ENCODE measurements around the gene PLB1.
"Not testable (repeated sequence)": the region's sequence is repeated elsewhere in the genome, so short reads cannot be mapped to it uniquely, and the experiment has no call there.

PLB1 gene

GRCh38 chr2:28465148-28465885 lies 30.5 kb upstream of the PLB1 start:
- no peak for DNase-seq (ENCODE audit: low read depth in 2 of 2)

GRCh38 chr2:28469304-28469703 lies 26.6 kb upstream of the PLB1 start:
- no peak for DNase-seq (ENCODE audit: low read depth in 2 of 2)

- DNase-seq (ENCODE audit: low read depth in 2 of 2): no peak
Measured at GRCh38 chr2:28469947-28470535, 25.8 kb upstream of the PLB1 start.

- DNase-seq (ENCODE audit: low read depth in 2 of 2): no peak
Measured at GRCh38 chr2:28470759-28471158, 25.1 kb upstream of the PLB1 start.

- DNase-seq (ENCODE audit: low read depth in 2 of 2): no peak
Measured at GRCh38 chr2:28471214-28471613, 24.6 kb upstream of the PLB1 start.

GRCh38 chr2:28471701-28472236 lies 24.1 kb upstream of the PLB1 start:
- DNase-seq (ENCODE audit: low read depth in 2 of 2): no peak

GRCh38 chr2:28472641-28473040 lies 23.2 kb upstream of the PLB1 start:
- not testable (repeated sequence) for DNase-seq (ENCODE audit: low read depth in 2 of 2)

- DNase-seq (ENCODE audit: low read depth in 2 of 2): no peak
Measured at GRCh38 chr2:28475088-28475595, 20.7 kb upstream of the PLB1 start.

GRCh38 chr2:28477087-28477486 lies 18.8 kb upstream of the PLB1 start:
- DNase-seq (ENCODE audit: low read depth in 2 of 2): no peak

GRCh38 chr2:28477645-28478044 lies 18.2 kb upstream of the PLB1 start:
- no peak for DNase-seq (ENCODE audit: low read depth in 2 of 2)

- no peak for DNase-seq (ENCODE audit: low read depth in 2 of 2)
Measured at GRCh38 chr2:28480403-28481049, 15.3 kb upstream of the PLB1 start.

- DNase-seq (ENCODE audit: low read depth in 2 of 2): no peak
Measured at GRCh38 chr2:28481905-28482304, 14.0 kb upstream of the PLB1 start.

- DNase-seq (ENCODE audit: low read depth in 2 of 2): no peak
Measured at GRCh38 chr2:28484835-28485234, 11.0 kb upstream of the PLB1 start.

- DNase-seq (ENCODE audit: low read depth in 2 of 2): no peak
Measured at GRCh38 chr2:28486526-28486925, 9.3 kb upstream of the PLB1 start.

- no peak for DNase-seq (ENCODE audit: low read depth in 2 of 2)
Measured at GRCh38 chr2:28487258-28487657, 8.6 kb upstream of the PLB1 start.

GRCh38 chr2:28488083-28488830 lies 7.6 kb upstream of the PLB1 start:
- no peak for DNase-seq (ENCODE audit: low read depth in 2 of 2)

- DNase-seq (ENCODE audit: low read depth in 2 of 2): no peak
Measured at GRCh38 chr2:28488858-28489575, 6.8 kb upstream of the PLB1 start.

- no peak for DNase-seq (ENCODE audit: low read depth in 2 of 2)
Measured at GRCh38 chr2:28490558-28490957, 5.3 kb upstream of the PLB1 start.

GRCh38 chr2:28492282-28492681 lies 3.6 kb upstream of the PLB1 start:
- DNase-seq (ENCODE audit: low read depth in 2 of 2): no peak

GRCh38 chr2:28493636-28494035 lies 2.2 kb upstream of the PLB1 start:
- DNase-seq (ENCODE audit: low read depth in 2 of 2): no peak

GRCh38 chr2:28496781-28497180 lies 921 bp downstream of the PLB1 start:
- DNase-seq (ENCODE audit: low read depth in 2 of 2): no peak
